GM18951 (cell line): ENCODE results near the gene SUGP1.

ENCODE experiments used
- POLR2A ChIP-seq: IDR thresholded peaks from 4 replicates; pipeline ENCODE4 v1.6.1; 2011; ENCODE audit warnings: mild to moderate bottlenecking; ENCODE audit not compliant: insufficient read length, insufficient read depth; ENCODE audit errors: extremely low read depth
- in situ Hi-C: fragments of 300-500 bp; cut with MboI; formaldehyde crosslinking; loops from one replicate; pipeline ENCODE4 v1.12.0; 2022; ENCODE audit warnings: low sequenced_read_pairs, mixed read lengths, inconsistent platforms; ENCODE audit not compliant: unreplicated experiment

Gene SUGP1

DNA sequence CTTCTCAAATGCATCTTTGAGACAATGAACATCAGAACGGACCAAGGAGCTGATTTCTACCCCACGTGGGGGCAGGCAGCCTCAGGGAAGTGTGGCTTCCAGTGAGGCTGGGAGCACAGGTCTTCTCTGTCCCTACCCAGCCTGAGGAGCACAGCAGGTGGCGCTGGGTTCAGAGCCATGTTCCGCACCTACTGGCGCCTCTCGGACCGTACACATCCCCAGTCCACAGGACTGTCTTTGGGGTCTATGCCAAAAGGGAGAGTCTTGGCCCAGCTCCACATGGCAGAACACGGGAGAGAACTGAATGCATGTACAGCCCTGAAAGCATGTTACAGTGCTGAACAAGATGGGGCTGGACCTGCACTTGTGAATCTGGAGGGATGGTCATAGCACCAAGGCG is 22.6 kb downstream of the SUGP1 start:
- no peak for TF ChIP-seq POLR2A
- in situ Hi-C loops: no loop called here

DNA sequence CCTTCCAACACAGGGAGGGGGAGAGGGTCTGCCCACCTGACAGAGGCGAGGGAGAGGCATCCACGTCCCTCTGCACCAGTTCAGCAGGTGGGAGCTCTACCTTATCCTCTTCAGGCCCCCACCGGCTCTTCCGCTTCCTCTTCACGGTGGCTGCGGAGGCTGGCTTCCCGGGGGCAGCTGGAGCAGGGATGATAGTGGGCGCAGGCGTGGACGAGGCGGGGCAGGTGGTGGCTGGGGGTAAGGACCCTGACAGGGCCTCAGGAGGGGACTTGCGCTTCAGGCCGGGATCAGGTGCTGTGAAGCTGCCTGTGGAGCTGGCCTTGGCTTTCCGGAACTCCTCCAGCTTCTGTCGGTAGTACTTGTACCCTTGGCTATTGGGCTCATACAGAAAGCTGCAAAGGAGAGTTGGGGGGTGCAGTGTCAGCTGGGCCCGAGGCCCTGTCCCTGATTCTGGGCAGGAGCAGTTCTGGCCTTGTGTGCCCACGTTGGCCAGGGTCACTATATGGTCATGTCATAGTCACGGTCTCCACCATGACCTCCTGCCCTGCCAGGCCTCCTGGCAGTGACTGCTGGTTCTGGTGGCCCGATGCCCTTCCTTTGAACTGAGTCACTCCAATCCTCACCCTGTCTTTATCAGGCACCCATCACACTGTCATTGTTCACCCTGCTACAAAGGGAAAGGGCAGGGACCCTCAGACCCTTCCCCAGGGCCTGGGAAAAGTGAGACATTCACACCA is 23.2 kb downstream of the SUGP1 start:
- TF ChIP-seq POLR2A: no peak
- in situ Hi-C loops: no loop called here

DNA sequence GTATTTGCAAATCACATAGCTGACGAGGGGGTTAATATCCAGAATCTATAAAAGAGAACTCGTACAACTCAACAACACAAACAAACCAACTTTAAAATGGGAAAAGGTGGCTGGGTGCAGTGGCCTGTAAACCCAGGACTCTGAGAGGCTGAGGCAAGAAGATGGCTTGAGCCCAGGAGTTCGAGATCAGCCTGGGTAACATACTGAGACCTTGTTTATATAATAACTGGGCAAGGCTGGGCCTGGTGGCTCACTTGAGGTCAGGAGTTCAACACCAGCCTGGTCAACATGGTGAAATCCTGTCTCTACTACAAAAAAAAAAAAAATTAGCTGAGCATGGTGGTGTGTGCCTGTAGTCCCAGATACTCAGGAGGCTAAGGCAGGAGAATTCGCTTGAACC is 25.4 kb downstream of the SUGP1 start:
- TF ChIP-seq POLR2A: no peak
- in situ Hi-C loops: no loop called here

DNA sequence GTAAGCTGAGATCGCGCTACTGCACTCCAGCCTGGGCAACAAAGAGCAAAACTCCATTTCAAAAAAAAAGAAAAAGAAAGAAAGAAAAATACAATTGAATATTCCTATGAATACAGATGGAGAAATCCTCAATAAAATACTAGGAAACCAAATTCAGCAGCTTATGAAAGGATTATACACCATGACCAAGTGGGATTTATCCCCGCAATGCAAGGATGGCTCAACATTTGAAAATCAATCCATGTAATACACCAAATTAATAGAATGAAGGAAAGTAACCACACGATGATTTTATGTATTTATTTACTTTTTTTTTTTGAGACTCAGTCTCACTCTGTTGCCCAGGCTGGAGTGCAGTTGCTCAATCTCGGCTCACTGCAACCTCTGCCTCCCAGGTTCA is 27.7 kb downstream of the SUGP1 start:
- in situ Hi-C loops: no loop called here
- TF ChIP-seq POLR2A: no peak

DNA sequence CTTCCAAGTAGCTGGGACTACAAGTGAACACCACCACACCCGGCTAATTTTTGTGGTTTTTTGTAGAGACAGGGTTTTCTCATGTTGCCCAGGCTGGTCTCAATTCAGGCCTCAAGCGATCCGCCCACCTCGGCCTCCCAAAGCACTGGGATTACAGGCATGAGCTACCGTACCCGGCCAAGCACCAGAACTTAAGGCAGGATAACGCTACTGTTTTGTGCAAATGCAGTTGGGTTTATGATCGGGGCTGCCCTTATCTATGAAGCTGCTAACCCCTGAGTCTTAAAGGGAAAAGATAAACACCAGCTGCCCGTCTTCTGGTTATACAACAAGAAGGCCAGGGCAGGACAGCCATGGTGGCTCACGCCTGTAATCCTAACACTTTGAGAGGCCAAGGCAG is 34.6 kb downstream of the SUGP1 start:
- in situ Hi-C loops: no loop called here
- TF ChIP-seq POLR2A: no peak

DNA sequence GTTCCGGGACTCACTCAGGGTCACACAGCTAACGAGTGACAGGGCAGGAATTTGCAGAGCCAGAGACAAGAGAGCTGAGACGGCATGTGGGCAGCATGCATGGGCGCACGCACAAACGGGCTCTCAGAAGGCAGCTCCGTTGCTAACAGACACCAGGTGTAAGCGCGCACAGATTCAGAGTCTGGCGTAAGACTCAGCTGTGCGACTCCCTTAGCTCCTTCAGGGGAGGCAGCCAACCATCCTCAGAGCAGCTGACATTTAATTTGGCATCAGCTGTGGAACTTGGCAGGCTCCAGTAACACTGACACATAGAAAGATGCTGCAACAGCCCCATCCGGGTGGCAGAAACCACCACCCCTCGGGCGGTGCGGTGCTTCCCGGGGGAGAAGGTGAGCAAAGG is 39.7 kb downstream of the SUGP1 start:
- TF ChIP-seq POLR2A: no peak
- in situ Hi-C loops: no loop called here

DNA sequence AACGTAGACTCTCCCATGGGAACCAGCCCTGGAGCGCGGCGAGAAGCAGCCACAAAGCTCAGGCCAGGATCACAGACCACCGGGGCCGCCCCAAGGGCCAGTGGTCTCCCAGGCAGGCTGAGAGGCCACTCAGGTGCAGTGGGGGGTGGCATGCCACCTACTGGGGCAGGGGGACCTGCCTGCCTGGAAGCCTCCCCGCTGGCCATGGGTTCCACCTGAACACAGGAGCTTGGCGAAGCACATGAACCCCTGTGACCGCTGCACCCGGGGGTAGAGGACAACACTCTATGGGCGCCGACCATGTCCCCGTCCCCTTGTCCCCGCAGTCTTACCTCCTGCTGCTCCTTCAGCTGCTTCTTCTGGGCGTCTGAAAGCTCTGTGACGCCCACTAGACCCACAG is 40.5 kb downstream of the SUGP1 start:
- no peak for TF ChIP-seq POLR2A
- in situ Hi-C loops: no loop called here

DNA sequence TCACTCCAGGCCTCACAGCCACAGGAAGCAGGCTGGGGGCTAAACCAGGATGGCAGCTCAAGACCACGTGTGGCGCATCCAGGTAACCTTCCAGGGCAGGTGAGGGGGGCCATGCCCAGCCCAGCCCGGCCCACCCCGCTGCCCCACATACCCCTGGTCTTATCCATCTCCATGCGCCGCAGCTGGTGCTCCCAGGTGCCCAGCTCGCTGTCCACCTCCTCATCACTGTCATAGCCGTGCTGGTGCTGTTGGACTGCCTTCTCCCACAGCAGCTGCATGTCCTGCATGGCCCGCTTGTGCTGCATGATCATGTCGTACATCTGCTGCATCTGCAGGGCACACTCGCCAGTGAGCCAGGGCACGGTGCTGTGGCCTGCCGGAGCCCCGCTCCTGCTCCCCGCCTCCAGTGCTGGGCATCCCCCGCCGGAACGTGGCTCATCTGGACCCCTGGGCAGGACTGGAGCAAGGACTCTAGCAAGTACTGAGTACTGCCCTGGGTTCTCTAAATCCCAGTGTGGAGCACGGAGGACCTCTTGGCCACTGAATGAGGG is 41.2 kb downstream of the SUGP1 start:
- TF ChIP-seq POLR2A: no peak
- in situ Hi-C loops: no loop called here

DNA sequence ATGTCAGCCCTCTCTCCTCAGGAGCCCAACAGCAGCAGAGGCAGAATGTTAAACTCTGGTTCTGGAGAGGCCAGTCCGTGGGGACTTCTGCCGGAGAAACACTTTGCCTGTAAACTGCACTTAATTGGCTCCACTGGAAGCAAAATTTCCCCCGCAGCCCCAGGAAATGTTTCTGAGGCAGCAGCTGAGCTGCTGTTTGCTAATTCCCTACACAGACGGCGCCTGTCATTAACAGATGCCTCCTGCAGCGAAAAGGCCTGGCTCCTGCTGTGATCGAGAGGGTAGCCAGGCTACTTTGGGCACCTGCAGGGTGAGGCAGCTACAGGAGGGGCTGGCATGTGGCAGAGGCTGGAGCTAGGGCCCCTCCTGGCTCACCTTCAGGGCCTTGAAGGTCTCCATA is 42.0 kb downstream of the SUGP1 start:
- no peak for TF ChIP-seq POLR2A
- in situ Hi-C loops: no loop called here

DNA sequence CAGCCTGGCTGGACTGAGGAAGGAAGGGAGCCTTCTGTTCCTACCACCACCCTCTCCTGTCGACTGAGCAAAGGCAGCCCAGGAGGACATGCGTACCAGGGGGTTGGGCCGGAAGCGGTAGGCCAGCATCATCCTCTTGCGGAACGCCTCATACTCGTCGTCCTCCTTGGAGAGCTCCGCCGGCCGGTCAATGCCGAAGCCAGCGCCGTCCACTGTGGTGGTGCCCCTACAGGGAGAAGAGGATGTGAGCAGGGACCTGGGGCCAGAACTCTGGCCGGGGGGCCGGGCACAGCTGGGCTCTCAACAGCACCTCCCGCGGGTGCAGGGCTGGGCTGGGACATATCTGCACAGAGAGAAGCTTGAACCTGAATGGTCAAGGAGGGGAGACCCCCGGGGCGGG is 43.5 kb downstream of the SUGP1 start:
- in situ Hi-C loops: no loop called here
- no peak for TF ChIP-seq POLR2A

DNA sequence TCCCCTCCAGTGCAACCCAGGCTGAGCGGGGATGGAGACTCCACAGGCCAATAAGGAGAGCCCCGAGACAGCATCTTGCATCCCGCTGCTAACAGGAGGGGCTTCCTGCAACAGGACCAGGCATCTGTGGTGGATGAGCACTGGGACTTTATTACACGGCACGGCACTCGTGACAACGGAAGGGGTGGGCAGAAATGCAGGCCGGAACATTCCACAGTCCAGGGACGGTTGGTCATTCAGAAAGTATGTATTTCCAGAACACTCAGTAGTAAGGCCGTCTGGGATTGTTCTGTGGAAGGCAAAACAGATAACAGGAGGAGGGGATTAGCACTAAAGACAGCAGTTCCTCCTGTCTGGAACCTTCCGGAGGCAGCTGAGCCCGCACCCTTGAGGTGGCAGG is 43.9 kb downstream of the SUGP1 start:
- in situ Hi-C loops: no loop called here
- TF ChIP-seq POLR2A: no peak

DNA sequence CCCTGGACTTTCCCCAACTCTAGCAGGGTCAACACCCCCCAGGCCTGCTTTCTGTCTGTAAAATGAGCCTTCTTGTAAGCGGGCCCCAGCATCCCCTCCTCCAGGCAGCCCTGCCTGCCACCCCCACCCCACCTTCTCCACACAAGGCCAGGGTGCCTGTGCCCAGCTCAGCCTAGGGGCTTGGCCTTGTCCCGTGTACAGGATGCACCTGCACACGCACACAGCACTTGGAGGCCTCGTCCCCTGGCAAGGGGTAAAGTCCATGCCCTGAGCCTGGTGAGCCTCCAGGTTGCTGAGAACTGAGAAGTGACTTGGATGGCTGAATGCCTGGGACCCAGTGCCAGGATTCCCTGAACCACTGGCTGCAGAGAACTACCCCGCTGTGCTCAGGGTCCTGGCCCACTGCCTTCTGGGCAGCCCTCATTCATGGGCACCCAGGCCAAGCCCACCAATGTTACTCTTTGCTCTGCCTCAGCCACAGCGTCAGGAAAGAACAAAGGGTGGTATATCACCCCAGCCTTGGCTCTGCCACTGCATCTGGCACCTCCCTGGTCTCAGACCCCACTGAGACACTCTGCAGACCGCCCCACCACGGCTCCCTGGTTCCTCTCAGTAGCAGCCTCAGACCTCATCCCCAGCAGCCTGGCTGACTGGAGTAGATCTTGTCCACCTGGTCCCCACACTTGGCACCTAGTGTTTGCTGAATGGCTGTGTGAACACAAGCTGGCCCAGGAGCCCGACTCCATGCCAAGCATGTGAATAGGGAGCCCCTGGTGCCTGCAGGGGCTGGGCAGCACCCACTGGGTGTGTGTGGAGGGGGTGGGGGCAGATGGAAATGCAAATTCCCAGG is 45.4 kb downstream of the SUGP1 start:
- in situ Hi-C loops: no loop called here
- TF ChIP-seq POLR2A: no peak

DNA sequence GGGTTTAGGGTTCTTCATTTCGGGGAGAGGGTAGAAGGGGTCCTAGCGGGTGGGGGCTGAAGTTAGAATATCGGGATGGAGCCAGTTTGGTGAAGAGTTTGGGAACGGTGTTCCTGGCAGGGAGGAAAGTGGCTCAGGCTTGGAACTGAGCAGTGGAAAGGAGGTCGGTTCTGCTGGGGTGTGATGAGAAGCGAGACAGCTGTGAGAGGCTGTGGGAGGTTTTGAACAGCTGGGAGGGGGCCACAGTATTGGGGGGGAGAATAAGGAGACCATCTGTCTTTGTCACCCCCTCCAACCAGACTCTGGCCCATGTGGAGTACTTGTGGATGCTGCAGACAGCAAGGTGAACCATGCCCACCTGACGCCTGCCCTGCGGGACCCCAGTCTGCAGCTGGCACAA is 46.2 kb downstream of the SUGP1 start:
- in situ Hi-C loops: no loop called here
- no peak for TF ChIP-seq POLR2A

DNA sequence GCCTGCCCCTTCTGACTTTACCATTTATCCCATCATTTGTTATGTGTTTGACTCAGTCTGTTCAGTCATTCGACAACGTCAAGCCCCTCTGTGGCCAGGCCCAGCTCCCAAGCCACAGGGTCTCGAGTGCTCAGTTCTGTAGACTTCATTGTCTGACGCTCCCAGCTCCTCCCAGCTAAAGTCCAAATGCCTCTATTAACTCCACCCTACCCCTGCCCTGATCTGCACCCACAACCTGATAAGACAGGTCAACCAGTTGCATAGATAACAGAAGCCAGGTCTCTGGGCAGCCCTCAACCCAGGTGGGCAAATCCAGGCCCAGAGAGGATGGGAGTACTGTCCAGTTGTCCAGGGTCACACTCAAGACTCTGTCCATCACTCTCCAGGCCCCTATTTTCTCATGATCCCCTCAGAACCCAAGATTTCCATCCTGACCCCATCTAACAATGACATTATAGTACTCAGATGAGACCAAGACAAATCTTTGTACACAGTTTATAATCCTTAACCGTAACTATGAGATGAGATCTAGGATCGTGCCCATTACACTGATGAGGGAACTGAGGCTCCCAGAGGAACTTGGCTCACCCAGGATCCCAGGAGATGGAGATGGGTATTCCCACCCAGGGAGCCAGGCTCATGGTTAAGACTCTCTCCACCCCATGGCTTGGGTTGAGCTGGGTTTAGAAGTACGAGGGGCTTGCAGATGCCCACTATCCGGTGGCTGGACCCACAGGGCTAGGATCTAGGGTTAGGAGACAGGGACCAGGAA is 48.3 kb downstream of the SUGP1 start:
- in situ Hi-C loops: no loop called here
- no peak for TF ChIP-seq POLR2A
